ENCODE data around the gene EPAS1.

The EPAS1 gene

DNA sequence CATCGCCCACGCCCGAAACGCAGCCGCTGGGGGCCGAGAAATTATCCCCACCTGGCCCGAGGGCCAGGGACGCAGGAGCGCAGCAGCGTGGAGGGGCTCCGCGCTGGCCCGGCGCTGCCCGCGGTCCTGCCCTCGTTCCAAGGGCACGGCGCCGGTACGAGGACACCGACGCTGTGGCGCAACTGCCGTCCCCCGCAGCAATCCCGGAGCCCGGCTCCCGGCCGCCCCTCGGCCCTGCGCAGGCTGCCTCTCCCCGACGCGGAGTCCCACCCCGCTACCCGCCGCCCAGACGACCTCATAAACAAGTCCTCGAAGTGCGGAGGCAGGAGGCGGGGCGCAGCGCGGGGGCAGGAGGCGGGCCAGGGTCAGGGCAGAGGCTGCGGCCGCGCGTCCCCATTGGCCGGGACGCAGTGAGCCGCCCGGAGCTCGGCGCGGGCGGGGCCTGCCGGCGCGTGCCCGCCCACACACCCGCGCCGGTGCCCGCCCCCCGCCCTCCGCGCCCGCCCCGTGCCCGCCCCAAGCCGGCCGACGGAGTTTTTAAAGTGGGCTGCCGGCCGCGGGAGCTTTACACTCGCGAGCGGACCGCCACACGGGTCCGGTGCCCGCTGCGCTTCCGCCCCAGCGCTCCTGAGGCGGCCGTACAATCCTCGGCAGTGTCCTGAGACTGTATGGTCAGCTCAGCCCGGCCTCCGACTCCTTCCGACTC lies at the start of gene EPAS1:
Gene EPAS1 (plus strand): TSS at position 568 of the 706 bp plus-strand sequence. CDS start 505 bp downstream, outside the sequence.
- DNase-seq = peak; percentile 86 to 88

DNA sequence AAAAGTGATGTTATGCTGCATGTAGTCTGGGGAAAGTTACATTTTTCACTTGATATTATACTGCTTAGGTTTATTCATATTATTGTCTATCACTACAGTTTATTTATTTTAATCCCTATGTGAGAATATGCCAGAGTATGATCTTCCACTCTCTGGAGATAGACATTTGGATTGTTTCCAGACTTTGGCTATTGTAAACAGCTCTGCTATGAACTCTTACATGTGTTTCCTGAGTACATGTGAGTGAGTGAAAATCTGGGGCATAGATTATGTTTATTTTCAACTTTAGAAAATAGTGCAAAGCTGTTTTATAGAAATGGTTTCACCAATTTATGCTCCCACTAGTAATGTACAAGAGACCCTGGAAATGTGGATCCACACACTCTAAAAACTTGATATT lies 49.0 kb upstream of the EPAS1 start:
- DNase-seq = no peak

DNA sequence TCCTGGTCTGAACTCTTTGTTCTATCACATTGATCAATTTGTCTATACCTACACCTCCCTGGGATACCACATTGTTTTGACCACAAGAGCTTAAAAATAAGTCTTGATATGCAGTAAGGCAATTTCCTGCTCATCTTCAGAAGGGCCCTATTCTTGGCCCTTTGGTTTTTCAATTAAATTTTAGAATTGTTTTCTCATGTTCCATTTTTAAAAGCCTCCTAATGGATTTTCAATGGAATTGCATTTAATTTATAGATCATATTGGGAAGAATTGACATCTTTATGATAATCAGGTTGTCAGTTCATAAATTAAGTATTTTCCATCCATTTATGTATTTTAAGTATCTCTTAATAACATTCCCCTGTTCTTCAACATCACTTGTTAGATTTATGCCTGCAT lies 47.6 kb upstream of the EPAS1 start:
- DNase-seq = no peak

DNA sequence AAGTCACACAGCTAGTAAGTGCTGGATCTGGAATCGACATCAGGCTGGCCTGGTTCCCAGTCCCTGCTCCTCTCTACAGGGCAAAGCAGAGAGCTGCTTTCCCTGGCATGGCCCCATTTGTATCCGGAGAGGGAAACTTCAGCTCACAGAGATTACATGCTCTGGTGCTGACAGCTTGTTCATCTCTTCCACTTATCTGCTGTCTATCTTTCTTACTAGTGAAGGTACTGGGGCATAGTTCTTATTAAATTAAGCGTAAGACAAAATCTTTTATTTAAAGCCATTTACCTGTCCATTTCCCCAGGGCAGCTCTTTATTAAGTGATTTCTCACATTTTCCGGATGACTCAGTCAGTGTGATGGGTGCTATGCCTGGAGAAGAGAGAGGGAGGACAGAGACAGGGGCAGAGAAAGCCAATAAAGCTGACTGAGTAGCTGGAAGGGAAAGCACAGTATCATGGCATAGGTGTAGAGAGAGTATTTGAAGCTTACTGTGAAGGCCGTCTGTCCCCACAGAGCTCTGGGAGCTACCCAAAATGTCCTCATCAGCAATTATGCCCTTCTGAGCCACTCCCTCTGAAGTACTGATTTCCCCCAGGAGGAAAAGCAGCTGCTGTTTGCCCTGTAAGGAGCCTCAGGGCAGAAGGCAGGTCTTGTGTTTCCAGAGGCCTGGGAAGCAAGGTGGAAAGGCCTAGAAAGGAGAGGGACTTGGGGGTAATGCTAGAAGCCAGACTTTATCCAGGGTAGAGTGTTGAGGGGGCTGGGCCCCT lies 44.1 kb upstream of the EPAS1 start:
- no peak for DNase-seq

DNA sequence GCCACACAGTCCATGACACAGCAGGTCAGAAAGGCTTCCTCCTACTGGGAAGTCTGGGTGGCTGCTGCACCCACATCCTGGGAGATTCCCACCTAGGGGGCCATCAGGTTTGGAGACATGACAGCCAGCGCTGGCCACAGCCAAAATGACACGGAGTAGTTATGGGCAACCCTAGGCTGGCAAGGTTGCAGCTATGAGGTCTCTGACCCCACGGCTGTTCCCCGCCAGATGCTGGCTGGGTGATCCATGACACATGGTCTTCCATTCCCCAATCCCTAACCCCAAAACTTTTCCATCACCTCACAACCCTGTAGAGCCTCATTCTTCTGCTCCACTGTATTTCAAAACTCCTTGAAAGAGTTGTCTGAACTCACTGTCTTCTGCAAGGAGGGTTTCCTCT lies 42.7 kb upstream of the EPAS1 start:
- no peak for DNase-seq

DNA sequence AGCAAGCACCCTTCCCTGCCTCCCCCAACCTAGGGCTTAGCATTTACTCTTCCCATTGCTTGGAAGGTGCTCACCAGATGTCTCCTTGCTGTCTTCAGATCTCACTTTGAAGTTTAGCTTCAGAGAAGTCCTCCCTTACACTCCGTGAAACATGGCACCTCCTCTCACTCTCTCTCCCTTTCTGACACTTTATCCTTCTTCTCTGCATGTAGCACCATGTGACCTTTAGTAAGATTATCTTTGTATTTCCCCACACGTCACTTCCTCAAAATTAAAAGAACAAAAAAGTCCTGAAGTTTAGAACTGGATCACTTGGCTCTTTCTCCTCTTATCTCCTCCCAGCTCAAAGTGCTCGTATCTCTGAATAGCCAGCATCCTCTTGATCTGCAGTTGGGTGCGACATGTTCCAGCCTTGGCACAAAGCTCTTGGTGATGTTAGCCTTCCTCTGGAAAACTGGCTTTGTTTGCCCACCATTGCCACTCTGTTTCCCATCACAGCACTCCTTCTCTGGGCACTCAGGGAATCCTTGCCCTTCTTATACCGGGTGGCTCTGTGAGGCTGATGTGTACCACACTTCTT lies 40.6 kb upstream of the EPAS1 start:
- DNase-seq = no peak

DNA sequence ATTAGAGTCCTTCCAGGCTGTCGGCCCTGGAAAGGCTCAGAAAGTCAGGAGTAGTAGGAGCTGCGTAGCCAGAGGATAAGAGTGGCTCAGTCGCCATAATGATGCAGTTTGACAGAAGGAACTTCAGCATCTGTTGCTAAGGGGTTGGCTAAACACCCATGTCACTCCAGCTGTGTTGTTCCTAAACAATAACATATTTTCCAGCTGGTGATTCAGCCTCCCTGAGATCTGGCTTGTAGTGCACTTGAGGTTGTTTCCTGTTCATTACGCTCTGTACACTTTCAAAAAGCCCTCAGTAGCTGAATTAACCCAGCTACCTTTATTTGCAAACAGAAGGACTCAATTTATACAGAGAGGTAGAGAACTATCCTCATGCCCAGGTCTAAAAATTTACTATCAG lies 39.7 kb upstream of the EPAS1 start:
- DNase-seq = no peak

DNA sequence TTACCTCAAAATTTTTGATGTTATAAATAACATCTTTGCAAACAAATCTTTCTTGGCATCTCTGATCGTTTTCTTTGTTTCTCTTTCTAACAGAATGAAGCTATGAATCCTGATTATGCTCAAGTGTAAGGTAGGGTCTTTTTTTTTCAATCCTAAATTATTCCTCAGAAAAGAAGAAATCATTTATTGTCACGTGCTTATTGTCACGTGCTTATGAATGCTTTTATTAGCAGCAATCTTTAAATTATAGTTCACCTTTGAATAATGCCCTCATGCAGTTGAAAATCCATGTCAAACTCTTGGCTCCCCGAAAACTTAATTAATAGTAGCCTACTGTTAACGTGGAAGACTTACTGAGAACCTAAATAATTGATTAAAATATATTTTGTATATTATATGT lies 39.2 kb upstream of the EPAS1 start:
- no peak for DNase-seq

DNA sequence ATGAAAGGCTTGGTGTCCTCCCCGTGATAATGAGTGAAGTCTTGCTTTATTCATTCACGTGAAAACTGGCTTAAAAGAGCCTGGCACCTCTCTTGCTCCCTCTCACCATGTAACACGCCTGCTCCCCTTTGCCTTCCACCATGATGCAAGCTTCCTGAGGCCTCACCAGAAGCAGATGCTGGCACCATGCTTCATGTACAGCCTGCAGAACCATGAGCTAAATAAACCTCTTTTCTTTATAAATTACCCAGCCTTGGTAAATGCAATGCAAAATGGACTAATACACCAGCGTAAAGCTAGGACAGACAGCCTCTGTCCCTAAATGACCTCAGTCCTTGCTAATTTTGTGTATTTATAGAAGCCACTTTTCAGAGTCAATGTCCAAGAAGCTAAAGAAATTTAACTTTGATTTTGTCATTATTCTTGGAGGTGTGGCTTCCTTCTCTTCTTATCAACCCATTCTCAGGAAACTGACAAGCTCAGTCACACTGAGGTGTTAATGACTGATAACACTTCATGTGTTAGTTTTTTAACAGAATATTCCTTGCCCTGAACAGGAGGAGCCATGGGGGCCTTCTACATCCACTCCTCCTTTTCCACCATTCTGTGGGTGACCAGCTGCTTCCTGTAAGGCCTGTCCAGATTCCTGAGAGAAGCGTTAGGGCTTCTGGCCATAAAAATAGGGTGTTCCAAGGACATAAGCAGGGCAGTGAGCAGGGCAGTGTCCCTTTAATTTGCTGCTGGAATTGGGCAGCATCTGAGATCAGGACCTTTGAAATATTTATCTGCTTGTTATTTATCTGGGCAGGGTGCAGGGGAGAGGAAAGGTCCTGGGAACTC lies 38.0 kb upstream of the EPAS1 start:
- no peak for DNase-seq

DNA sequence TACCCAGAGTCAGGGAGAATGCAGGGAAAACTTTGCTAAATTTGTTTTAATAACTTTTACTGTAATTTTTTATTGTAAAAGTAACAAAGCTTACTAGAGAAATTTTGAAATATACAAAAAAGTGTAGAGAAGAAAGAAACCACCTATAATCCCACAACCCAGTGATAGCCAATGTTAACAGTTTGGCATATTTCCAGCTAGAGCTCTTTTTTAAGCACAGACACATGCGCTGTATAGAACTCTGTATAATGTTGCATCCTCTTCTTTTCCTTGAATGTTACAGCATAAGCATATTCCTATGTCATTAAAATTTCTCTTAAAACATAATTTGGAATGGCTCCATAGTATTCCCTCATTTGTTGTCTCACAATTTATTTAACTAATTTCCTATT lies 37.4 kb upstream of the EPAS1 start:
- no peak for DNase-seq

DNA sequence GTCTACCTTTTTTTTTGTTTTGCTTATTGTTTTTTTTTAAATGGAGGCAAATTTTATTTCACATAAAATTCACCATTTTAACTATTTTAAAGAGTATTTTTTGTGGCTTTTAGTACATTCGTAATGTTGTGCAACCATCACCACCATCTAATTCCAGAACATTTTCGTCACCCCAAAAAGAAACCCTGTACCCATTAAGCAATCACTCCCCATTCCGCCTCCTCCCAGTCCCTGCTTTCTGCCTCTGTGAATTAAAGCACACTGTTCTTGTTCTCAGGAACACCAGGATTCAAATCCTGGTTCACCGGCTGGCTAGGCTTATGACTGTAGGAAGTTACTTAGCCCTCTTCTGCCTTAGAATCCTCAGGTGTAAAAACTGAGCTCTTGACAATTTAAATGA lies 36.9 kb upstream of the EPAS1 start:
- DNase-seq = no peak

DNA sequence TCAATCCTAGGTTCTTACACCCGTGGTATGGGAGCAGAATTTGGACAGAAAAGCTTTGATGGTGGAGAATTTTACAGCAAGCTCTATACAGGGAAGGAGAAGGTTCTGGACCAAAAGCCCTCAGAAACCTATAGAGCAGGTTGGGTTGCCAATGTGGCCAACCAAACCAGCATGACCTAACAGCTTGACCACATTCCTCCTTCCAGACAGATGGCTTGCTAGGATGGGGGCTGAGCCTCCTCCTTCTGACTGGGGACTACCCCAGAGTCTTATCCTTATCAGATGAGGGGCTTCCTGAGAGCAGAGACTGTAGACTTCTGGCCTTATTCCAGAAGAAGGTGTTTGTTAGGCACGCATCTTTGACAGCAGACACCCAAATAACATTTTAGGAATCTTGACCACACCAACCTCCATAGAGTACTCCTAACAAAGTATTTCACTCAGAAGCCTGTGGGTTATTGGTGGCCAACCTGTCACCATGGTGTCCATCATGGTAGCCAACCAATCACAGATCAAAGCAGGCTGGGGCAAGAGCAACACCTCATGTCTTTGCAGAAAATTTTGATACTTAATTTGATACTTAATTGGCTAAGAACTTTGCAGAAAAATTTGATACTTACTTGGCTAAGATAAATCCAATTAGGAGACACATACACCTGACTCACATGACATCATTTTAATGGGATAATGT lies 34.8 kb upstream of the EPAS1 start:
- DNase-seq = no peak

DNA sequence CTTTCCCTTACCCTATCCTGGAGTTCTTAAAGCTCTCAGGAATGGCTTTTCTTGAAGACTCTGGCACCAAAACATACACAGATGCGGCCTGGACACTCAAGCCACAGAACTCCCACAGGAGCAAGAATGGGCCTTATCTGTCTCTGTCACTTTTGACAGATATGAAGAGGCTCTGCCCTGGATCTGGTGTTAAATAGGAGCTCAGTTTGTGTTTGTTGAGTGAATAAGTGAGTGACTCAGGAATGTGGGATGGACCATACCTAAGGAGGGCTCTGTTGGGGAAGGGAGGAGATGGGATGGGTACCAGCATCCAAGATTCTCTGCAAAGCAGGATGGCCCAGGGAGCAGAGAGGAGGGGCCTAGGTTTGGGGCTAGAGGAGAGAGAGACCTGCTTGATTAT lies 33.9 kb upstream of the EPAS1 start:
- DNase-seq = no peak

DNA sequence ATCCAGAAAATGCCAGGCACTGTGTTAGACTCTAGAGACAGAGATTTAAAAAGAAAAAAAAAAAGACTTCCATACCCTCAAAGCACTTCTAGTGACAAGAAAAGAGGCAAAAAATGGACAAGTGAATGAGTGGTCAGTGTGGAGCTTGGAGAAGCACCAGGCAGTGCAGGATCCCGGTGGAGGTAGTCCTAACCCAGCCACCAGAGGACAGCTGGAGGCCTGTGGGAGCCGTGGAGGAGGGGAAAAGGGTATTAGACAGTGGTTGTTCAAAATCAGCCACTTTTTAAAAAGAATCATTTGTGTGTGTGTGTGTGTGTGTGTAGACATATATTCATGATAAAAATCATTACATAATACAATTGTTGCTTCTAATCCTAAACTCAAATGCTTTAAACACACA lies 32.8 kb upstream of the EPAS1 start:
- DNase-seq = no peak

DNA sequence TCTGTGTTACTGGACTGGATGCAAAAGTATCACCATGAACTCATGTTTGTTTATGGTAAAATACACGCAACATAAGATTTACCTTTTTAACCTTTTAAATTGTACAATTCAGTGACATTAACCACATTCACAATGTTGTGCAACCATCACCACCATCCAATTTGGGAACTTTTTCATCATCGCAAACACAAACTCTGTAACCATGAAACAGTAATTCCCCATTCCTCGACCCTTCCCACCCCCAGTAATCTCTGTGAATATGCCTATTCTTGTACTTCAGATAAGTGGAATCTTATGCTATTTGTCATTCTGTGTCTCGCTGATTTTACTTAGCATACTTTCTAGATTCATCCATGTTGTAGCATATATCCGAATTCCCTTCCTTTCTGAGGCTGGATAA lies 31.1 kb upstream of the EPAS1 start:
- DNase-seq = no peak

DNA sequence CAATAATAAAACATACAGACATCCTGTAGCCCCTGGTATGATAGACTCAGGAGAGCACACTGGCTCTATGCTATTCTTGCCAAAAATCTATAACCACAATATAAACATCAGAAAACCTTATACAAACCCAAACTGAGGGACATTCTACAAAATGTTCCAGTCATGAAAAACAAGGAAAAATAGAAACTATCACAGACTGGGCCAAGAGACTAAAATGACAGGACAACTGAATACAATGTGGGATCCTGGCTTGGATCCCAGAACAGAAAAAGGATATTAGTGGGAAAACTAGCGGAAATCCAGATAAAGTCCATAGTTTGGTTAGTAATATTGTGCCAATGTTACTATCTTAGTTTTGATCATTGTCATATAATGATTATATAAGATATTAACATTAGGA lies 29.6 kb upstream of the EPAS1 start:
- no peak for DNase-seq

DNA sequence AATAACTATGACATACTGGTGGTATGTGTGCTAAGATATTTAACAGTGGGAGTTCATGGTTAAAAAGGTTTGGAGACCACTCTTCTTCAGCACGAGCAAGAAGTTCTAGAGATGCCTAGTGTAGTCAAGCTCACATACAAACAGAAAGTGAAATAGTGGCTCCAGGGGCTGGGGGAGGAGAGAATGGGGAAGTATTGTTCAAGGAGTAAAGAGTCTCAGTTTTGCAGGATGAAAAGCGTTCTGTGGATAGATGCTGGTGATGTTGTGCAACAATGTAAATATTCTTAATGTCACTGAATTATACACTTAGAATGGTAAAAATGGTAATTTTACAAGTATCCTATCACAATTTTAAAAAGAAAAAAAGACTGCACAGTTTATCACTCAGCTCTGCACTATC lies 29.0 kb upstream of the EPAS1 start:
- DNase-seq = no peak

DNA sequence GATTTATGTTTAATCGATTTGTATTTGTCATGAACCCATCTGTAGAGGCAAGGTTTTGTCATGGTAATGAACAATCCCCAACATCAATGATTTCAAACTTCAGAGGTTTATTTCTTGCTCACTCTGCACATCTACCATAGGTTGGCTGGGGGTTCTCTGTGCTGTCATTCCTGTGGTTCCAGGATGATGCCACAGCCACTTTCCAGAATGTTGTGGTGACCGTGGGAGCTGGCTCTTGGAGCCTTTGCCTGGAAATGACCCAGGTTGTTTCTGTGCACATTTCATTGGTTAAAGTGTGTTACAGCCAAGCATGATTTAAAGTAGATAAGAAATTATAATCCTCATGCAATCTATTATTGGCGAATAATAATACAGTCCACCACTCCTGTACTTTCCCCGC lies 28.2 kb upstream of the EPAS1 start:
- DNase-seq = no peak

DNA sequence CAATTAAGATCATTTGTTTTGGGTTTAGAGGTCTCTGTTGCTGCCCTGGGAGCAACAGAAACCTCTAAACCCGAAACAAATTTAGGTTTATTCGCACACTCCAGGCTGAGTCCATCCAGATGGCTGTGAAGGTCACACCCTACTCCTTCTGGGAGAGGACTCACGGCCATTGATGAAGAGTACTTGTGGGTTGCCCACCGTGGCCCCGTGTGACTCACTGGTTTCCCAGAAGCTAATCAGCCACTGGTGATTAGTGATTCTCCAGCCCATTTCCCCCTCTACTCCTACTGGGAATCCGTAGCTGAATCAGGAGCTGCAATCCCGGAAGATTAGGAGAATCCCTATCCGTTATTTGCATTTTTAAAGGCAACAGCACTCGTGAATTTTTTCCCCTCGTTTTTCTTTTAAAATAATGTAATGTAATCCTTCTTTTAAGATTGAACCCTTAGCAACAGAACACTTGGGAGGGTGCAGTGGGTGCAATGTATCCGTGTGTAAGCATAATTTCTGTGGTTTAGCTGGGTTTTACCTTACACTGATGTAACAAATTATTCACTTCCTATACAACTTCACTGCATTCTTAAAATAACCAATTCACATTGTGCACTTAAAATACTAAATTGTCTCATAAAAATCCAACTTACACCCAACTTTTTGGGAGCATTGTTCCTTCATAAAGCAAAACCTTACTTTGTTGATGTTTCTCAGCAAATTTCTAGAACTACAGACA lies 27.5 kb upstream of the EPAS1 start:
- no peak for DNase-seq

DNA sequence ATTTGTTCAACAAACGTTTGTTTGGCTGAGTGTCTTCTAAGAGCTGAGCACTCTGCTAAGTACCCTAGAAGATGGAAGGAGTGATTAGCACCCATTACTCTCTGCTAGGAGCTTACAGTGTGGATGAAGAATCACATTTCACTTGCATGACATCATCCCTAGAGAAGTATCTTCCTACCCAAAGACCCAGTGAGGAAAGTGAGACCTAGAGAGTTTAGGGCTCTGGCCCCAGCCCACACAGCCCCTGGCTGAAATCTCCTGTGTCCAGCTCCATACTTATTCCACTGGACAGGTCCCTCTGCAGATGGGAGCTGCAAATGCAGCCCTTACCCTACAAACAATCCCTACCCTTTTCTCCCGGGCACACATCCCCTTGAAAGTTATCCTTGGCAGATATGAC lies 26.8 kb upstream of the EPAS1 start:
- no peak for DNase-seq

DNA sequence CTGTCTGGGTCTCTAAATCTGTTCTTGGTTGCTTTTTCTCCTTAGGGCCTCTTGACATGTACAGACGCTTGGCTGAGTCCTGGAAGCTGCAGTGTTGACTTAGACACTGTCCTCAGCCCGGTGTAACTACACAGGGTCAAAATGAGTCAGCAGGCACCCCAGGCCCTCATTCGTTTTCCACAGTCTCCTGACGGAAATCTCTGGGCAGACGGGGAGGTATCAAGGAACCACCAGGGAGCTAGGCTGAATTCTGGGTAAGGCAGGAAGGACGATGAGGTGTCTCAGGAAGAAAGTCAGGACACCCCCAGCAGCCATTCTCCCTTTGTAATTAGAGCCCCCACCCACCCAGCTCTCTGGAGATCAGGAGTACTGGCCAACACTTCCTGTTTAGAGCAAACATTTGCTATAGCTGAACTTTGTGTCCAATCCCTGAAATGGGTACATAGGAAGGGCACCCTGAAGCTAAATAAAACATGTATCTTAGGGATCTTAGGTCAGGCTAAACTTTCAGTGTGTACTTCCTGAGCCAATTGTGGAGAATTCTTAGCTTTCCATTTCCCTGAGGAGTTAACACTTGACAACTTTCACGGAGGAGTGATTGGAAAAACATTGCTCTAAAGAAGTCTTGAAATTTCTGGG lies 23.9 kb upstream of the EPAS1 start:
- no peak for DNase-seq

DNA sequence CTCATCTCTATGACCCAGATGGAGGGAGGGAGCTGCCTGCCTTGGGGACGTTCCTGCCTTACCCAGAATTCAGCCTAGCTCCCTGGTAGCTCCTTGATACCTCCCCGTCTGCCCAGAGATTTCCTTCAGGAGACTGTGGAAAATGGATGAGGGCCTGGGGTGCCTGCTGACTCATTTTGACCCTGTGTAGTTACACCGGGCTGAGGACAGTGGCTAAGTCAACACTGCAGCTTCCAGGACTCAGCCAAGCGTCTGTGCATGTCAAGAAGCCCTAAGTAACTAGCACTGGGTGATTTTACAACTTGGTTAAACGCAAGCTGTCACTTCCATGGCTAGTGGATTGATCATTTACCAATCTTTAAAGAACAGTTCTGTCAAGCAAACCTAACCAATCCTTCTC lies 23.3 kb upstream of the EPAS1 start:
- DNase-seq = no peak

Measured in CD4-positive, alpha-beta T cell treated with Interleukin-4 for 1 hour (primary cell).